ENCODE data around the gene DCUN1D4.
"Not testable (repeated sequence)": the region's sequence is repeated elsewhere in the genome, so short reads cannot be mapped to it uniquely, and the experiment has no call there.

DCUN1D4 gene

DNA sequence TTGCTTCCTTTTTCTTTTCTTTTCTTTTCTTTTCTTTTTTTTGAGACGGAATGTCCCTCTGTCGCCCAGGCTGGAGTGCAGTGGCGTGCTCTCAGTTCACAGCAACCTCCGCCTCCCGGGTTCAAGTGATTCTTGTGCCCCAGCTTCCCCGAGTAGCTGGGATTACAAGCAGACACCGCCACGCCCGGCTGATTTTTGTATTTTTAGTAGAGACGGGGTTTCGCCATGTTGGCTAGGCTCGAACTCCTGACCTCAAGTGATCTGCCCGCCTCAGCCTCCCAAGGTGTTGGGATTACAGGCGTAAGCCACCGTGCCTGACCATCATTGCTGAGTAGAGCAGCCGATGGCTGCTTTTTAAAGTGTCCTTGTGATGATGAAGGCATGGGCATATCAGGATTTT lies 50.4 kb downstream of the DCUN1D4 start:
- not testable (repeated sequence) for DNase-seq (ENCODE audit: low read depth in 3 of 3)

DNA sequence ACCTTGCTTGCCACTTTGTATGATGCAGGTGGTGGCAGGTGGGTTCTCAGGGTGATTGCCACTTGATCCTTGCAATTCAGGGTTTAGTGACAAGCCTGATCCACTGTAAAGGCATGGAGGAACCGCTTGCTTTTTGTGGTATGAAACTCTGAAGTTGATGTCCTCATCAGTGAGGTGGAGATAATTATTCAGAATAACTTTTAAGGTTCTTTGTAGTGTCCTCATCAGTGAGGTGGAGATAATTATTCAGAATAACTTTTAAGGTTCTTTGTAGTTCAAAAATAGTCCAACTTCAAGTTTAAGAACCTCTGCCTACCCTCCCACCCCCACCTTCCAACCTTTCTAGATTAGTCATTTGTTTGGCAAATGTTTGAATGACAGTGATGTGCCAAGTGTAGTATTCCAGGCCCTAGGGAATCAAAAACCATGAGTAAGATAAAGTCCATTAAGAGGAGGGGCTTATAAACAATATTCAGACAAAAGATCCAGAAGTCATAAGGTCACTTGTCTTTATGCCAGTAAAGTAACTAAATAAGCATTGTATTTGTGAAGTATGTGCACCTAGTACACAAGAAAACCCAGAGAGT lies 51.2 kb downstream of the DCUN1D4 start:
- no peak for DNase-seq (ENCODE audit: low read depth in 3 of 3)

- no peak for DNase-seq (ENCODE audit: low read depth in 3 of 3)
Measured at GRCh38 chr4:51895158-51895557, 52.2 kb downstream of the DCUN1D4 start.

DNA sequence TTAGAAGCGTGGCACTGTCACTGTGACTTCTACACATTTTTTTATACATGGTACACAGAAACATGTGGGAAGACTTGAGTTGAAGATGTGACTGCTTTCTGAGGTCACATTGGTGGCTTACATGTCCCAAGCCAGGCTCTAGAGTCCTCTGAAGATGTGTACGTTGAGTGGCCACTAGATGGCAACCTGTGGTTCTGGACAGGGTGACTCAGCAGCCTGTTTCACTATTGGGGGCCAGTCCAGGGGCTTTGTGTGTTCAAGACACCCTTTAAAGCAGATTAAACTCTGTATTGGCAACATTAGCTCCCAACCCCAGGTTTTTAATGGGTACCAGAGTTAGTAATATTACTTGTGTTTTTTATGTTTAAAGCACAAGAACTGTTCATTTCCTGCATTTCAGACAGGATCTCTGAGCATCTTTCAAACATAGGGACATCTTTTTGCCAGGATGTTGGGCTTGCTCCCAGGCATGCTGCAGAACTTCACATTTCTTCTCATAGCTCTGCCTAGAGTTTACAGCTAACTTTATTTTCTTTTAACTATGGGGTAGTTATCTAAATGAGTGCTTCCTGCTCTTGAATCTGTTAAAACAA lies 53.0 kb downstream of the DCUN1D4 start:
- DNase-seq (ENCODE audit: low read depth in 3 of 3), result peak in 2 of 3 experiments; percentile 13 to 18

DNA sequence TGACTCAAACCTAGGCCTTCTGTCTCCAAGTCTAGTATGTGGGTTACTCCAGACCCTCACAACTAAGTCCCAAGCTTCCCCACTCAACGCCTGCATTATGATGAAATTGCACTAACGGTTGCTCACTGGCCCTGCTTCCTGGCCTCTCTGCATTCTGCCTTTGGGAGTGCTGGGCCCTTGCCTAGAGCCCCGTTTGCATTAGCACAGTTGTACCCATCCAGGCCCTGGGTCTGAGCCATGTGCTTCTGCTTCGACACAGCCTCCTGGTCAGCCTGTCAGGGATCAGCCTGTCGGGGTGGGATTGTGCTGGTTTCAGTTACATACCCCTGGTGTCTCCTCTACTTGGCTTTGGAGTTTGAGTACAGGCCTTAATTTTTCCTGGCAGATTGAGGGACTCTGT lies 58.4 kb downstream of the DCUN1D4 start:
- no peak for DNase-seq (ENCODE audit: low read depth in 3 of 3)

DNA sequence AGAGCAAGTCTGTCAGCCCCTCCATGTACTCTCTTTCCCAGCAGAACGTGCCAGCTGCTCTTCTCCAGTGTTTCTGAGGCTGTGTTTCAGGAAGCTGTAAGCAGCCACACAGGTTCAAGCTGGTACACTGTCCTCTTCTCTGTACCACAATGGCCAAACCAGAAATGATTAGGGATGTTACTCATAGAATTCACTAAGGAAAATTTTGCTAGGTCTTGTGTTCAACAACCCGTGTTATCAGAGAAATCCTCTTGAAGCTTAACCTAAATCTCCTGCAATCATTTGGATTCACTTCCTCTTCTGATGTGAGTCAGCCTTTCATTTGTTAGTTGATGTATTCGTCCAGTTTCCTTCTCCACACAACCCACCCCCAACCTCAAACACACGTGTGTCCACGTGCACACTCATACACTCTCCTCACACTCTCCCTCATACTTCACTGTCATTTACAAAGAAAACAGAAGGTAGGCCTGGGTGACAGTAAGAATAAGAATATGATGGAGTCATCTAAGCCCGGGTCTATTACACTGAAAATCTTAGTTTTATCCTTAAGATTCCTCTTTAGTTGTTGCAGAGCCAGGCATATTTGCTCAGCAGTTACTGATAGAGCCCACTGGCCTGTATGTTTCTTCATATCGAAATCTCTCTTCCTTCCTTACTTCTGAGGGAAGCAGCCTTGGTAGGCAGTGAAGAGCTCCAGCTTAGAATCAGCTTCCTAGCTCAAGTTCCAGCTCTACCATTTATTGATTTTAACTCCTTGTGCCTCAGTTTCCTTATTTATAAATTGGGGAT lies 63.4 kb downstream of the DCUN1D4 start:
- DNase-seq (ENCODE audit: low read depth in 3 of 3), result no peak

DNA sequence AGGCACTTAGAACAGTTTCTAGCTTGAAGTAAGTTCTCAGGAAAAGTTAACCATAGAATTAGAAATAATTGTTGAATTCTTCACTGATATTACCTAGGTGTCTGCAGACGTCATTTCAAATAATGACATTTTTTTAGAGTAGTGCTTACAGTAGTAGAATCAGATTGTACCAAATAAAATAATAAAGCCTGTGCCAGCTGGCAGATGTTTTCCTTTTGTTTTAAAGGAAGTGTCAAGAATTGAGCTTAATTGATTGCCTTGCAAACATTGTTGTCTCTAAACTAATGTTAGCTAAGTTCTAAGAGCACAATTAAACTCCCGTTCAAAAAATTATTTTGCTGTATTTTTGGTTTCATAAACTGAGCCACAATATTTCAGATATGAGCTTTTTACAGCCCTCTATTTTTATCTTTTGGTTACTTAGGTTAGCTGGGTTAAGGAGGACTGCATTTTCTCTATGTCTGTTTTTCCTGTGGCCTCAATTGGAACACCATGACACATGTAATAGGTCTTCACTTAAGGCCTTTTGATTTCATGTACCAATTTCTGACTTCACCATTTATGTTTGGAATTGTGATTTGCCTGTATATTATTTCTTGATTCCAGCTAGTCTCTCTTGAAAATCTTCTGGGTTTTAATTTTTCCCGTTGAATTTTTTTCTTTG lies 64.2 kb downstream of the DCUN1D4 start:
- no peak for DNase-seq (ENCODE audit: low read depth in 3 of 3)

DNA sequence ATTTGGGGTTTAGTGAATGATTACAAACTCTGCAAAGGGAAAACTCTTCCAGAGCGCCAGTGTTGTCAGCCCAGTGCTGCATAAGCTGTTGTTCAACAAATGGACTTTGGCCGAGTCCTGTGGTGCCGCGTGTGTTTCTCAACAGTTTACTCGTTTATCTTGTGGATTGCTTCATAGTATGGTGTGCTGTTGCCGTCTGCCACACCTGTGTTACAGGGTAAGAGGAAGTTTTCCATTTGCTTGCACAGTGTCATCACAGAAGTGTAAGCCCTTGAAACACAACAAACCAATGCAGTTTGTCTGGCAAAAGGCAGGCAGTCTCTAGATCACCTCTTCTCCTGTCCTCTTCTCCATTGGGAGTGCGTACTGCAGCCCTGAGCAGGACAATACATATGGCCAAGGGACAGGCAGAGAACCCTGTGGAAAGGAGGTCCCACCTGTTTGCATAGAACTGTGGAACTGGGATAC lies 66.3 kb downstream of the DCUN1D4 start:
- DNase-seq (ENCODE audit: low read depth in 3 of 3), result no peak

DNA sequence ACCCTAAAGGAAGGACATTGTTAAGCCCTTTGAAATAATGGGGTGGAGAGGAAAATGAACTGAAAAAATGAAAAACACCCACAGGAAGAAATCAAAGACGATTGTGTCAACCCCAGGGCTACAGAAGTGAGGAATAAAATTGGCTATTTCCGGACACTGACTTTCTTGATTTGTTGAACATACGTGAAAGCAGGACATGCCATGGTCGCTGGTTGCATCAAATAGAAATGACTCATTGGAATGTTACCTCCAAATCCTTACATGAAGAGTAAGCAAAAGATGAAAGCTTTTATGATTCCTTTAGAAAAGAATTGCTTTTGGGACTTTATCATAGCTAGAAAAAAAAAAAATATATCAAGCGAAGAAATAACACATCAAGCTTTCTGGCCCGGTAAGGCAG lies 75.3 kb downstream of the DCUN1D4 start:
- DNase-seq (ENCODE audit: low read depth in 3 of 3), result no peak

GRCh38 chr4:51923343-51923742 lies 80.4 kb downstream of the DCUN1D4 start:
- DNase-seq (ENCODE audit: low read depth in 3 of 3), result no peak

DNA sequence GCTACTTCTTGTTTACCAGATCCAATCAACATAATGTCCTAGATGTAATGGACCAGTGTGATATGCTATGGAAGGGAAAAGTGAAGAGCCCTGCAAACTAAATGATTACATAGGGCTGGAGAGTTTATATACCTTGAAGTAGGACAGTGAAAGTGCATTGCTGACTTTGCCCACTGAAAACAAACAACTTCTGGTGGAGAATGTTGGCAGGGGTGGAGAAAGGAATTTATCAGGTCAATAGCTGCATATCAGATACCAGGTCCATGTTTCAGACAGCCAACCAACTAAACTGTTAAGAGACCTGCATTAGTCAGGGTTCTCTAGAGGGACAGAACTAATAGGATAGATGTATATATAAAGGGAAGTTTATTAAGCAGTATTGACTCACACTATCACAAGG lies 82.4 kb downstream of the DCUN1D4 start:
- DNase-seq (ENCODE audit: low read depth in 3 of 3), result no peak

- no peak for DNase-seq (ENCODE audit: low read depth in 3 of 3)
Measured at GRCh38 chr4:51930557-51930956, 87.6 kb downstream of the DCUN1D4 start.

- no peak for DNase-seq (ENCODE audit: low read depth in 3 of 3)
Measured at GRCh38 chr4:51931461-51931860, 88.5 kb downstream of the DCUN1D4 start.

DNA sequence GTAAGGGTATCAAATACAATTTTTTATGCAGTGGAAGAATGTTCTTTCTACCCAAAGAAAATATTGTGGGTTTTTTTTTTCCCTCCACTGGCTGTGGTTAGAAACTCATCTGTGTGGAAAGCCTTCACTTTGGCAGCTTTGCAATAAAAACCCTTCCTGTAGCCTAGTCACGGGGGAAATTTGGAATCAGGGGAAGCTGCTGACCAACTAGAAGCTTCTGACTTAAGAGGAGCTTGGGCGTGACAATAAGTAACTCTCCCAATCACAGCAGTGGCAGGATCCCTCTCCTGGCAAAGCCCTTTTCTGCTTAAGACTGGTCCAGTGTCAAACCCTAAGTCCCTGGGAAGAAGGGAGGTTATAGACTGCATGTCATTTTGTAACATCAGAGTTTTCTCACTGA lies 89.3 kb downstream of the DCUN1D4 start:
- DNase-seq (ENCODE audit: low read depth in 3 of 3), result no peak

GRCh38 chr4:51932684-51933083 lies 89.7 kb downstream of the DCUN1D4 start:
- no peak for DNase-seq (ENCODE audit: low read depth in 3 of 3)

DNA sequence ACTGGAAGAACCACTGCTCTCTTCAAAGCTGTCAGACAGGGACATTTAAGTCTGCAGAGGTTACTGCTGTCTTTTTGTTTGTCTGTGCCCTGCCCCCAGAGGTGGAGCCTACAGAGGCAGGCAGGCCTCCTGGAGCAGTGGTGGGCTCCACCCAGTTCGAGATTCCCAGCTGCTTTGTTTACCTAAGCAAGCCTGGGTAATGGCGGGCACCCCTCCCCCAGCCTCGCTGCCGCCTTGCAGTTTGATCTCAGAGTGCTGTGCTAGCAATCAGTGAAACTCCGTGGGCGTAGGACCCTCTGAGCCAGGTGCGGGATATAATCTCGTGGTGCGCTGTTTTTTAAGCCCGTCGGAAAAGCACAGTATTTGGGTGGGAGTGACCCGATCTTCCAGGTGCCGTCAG lies 97.5 kb downstream of the DCUN1D4 start:
- not testable (repeated sequence) for DNase-seq (ENCODE audit: low read depth in 3 of 3)

DNA sequence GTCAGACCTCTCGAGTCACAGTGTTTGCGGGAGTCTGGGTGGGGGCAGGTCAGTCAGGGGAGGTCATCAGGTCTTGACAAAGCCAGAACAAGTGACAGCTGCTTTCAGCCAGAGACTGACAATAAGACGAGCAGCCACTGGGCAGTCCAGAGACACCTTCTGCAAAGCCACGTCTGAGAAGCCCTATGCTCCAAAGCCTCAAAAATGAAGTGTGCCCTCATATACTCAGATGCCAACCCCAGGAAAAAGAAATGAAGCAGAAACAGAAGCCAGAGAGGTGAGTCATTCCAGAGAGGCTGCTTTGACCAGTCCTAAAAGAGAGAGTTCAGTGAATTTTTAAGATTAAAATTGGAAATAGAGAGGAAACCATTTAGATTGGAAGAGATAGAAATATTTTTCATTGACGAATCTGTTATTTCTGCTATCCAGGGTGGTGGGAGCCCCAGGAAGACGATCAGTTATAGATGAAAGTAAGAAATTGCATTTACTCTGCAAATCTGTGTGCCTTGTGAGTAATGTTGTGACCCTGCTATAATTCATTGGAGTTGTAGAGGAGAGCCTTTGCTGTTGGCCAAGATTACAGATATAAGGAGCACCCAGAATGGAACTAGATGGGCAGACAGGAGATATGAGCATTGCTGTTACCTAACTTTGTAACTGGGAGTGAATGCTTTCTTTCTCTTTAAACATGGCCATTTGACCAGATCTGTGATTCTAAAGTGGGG lies 99.3 kb downstream of the DCUN1D4 start:
- no peak for DNase-seq (ENCODE audit: low read depth in 3 of 3)

DNA sequence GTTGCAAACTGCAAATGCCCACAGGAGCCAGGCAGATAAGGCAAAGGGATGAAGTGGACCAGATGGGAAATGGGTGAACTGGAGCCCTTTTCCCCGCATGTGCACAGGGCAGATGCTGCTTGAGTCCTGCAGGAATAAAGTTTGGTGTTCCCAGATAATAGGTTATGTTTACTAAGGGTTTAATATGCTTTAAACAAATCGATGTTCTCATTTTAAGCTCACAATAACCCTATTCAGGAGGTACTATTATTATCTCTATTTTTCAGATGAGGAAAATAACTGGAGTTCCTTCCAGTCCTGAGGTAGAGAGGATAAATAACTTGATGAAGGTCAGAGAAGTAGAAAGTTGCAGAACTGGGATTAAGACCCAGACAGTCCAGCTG lies 99.9 kb downstream of the DCUN1D4 start:
- DNase-seq (ENCODE audit: low read depth in 3 of 3), result no peak

DNA sequence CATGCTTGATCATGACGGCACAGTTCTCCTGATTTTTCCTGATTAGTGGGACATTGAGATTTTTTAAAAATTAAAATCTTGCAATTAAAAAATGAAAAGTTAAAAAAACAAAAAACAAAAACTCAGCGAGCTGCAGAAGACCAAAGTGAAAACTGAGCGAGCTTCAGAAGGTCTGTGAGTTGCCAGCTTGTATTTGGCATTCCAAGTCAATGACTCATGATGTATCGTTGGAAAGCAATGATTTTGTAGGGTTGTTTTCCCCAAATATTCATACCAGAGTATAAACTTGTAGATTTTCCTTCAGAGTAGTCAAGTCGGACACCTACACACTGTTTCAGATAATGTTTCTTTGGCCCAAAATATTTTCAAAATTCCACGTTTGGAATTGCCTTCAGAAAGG lies 100.3 kb downstream of the DCUN1D4 start:
- DNase-seq (ENCODE audit: low read depth in 3 of 3), result no peak

DNA sequence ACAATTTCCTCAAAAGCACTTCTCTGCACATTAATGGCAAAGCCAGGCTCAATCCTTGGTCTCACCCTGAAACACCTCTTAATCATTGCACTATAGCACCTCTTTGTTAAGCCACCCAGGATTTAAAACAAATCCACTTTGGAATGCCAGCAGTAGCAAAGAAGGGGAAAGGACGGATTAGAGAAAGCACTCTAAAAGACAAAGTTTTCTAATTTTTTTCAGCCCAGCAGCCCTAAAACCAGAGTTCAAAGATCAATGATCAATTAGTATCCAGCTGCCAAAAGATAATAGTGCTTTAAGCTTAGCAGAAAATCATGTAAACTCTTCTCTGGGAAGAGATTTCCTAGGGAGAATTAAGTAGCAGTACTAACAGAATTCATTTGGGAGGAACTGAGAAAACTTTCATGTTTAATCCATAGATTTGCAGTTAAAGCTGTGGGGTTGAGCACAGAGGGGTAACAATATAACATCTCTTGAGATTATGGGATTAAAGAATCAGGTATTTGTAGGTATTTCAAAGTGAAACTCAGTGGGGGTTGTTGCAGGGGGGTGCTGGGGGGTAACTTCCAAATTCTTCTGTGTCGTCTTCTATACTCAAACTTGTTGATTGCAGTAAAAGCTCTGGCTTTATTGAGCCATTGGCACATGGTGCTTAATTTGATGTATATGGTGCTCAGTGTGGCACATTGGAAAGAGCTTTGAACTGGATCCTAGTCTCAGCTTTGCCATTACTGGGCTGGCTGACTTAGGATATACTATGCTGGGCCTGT lies 115.4 kb downstream of the DCUN1D4 start:
- no peak for DNase-seq (ENCODE audit: low read depth in 3 of 3)

- no peak for DNase-seq (ENCODE audit: low read depth in 3 of 3)
Measured at GRCh38 chr4:51960486-51960885, 117.5 kb downstream of the DCUN1D4 start.

Measured in stimulated activated CD4-positive, alpha-beta T cell treated with anti-CD3 and anti-CD28 coated beads, TNF-alpha, amount 100 ng/mL, for 4 hours (primary cell).